Lung microvascular endothelial cell (primary cell): Measurements from ENCODE around the gene EPHA10. TPM values are rescaled to one million over a fixed set of nuclear protein-coding genes. Genes with fewer than 3 reads are reported as not detected.

ENCODE experiments used
- DNase-seq, 2 donors: peaks; one replicate each; pipeline versions ENCODE4 v3.0.0 to v3.0.0-alpha.2; 2010; ENCODE audit warnings: low read depth in 2 of 2
- total RNA-seq: library from RNA; depleted of rRNA; stranded (reverse); fragments of >200 nt; gene quantifications from 2 replicates; pipeline ENCODE4 v1.2.1, GENCODE V29; 2014

The EPHA10 gene
- total RNA-seq, 1 donor from 2014 or later: not detected

DNA sequence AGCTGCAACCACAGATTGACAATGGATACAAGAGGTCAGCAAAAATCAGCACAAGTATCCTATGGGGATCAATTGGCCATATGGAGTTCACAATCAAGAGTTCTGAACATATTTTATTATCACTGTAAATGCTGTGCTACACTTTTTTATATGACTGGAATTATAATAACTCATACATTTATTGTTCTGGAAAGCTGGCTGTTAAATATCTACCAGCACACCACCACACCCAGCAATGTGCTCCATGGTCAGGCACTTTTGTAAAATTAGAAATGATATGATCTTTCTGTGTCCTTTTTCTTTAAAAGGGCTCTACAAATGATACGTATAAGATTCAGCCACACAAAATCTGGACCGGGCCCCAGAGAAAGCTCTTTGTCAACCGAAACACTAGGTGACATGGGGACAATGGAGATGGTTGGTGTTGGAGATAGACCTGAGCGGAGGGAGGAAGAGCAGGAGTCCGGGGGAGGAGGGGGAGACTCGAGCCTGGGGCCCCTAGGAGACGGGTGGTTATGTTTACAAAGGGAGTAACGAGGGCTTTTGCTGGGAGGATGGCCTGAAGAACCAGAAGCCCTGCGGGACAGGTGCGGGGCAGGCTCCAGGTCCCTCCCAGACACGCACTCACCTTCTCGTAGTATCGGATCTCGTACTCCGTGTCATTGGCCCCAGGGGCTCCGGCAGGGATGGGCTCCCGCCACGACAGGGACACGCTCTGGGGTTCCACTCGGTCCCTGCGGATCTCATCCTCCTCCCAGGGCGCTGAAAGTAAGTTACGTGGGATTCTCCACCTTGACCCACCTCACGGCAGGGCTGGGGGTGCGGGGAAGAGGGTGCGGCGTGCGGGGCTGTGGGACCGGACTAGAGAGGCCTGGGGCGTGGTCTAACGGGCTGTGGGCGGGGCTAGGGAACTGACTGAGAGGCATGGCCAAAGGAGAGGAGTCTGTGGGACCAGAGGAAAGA lies 30.0 kb downstream of the EPHA10 start:
- DNase-seq: no peak

DNA sequence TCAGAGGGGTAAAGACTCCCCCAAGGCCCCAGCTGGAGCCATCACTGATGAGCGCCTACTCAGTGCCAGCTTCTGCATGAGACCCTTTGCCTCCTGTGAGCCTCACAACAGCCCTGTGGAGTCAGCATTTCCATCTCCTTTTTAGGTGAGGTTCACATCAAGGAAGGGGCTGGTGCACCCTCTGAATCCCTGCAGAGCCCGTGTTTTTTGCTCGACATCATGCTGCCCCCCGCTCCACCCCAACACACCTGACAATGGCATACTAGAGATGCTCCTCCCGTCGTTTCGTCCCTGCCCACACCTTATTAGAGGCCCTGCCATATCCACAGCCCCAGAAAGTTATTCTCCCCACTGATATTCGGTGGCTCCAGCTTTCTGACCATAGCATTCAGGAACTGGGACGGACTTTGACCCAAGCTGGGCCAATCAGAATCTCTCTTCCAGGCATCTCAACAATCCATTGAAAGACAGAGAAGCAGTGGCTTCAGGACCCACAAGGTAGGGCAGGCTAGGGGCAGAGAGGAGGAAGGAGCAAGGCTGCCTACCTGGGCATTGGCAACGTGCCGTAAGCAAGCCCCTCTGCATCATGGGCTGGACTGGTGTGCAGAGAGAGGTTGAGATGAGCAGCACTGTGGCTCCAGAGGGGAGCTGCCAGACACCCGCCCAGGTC lies 32.7 kb downstream of the EPHA10 start:
- DNase-seq: no peak

DNA sequence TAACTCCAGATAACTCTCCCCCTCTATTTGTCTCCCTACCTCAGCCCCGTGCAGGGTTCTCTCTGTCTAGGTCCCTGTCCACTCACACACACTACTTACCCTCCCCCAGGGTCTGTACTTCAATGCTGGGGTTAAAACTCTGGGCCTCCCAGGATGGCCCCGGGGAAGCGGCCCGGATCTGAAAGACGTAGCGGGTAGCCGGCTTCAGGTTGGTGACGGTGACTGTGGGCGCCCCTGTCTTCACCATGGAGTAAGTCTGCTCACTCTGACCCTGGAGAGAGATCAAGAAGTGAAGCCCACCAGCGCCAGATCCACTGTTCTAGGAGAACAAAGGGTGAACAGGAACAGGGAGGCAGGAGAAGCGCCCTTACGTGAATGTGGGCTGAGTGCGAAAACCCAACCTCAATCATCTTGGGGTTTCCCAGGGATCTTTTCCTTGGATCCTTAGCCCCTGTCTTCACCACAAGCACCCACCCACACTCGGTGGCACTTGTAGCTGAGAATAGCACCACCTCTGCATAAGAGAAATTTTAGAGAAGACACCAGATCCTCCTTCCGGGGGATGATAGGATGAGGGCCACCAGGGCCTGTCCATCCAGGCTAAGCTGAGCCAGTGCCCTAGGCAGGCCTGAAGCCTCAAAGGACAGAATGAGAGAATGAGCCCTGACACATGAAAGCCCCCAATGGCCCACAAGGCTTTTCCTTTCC lies 33.5 kb downstream of the EPHA10 start:
- no peak for DNase-seq

DNA sequence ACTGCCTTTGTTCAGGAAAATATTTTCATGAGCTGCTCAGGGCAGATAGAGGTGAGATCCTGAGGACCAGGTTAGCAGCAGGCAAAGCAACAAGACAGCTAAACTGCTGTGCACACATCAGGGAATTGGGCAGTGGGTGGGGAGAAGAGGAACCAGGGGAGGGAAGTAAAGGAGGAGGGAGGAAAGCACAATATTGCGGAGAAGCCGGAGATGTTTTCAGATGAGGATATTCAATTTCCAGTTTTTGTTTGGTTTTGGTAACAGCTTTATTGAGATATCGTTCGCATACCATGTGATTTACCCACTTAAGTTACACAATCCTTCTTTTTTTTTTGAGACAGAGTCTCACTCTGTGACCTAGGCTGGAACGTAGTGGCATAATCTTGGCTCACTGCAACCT lies 34.5 kb downstream of the EPHA10 start:
- DNase-seq: no peak

DNA sequence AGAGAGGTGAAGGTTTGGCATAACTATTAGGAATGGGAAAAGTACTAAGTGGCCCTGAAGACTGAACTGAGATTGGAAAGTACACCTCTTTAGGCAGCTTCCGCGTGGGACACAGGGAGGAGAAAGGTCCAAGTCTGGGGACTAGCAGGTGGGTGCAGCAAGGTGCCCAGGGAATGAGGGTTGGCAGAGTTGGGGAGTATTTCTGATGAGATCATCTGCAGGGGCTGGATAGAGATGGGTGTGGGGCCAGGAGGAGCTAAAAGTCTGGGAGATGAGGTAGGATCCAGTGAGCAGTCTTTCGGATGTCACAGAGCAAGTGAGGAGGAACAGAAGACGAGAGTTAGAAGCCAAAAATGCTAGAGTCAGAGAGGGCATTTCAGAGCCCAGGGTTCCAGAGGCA lies 36.5 kb downstream of the EPHA10 start:
- no peak for DNase-seq

DNA sequence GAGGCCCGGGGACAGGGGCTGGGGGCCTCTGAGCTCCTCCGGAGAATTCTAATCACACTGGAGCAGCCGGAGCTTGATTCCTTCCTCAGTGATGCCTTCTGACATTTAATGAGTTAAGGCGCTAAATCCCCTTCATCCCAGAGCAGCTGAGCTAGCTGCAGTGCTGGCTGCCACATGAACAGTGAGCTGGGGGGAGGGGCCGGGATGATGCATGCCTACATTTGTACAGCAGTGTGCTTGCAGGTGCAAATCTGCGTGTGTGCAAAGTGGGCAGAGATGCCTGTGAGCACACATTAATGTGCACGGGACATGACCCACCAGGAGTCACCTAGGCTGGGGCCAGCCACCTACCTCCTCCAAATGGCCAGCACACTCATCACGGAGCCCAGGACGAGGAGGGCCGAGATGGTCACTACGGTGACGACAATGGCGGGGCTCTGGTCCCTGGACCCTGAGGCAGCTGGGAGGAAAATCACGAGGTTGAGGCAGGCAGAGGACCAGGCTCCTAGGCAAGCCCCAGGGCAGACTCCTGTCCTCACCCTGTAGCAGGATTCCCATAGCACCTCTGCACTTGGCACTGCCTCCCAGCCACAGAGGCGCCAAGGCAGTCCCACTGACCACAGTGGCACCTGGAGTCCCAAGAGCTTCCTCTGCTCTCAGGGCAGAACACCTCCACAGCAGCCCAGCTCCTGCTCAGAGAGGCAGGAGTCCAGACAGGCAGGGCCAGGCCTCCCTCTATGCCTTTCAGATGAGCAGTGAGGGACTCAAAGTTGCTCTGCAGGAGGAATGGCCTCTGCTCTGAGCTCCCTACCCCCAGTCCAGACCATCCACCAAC lies 38.0 kb downstream of the EPHA10 start:
- DNase-seq: no peak

DNA sequence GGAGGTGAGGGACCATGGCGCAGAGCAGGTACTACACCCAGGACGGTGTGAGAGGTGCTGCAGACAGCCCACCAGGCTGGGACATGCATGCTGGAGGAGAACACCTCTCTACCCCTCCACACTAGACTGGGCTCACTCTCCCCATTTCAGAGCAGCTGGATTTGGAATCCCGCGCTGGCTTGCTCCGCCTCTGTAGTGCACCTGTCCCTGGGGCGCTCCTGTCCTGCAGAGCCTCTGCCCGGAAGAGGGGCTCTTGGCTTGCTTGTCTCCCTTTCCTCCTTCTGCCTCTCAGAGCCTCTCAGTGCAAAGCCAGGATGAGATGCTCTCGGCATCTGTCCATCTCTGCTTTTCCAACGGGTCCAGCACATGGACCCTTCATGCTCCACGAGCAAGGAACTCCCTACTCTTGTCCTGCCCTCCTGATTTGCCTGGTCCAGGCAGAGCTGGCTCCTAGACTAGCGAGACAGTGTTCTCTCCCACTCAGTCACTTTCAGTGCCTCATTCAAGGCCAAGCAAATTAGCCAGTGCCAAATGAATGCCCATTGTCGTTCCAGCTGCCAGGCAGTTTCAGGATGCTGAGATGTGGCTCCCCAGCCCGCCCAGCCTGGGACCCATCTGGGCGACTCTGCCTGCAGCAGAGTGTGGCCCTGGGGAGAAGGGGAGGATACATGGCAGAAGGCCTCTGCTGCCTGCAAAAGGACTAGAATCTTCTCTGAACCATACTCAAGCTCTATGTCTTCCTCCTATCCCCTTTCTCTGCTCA lies 38.9 kb downstream of the EPHA10 start:
- no peak for DNase-seq

DNA sequence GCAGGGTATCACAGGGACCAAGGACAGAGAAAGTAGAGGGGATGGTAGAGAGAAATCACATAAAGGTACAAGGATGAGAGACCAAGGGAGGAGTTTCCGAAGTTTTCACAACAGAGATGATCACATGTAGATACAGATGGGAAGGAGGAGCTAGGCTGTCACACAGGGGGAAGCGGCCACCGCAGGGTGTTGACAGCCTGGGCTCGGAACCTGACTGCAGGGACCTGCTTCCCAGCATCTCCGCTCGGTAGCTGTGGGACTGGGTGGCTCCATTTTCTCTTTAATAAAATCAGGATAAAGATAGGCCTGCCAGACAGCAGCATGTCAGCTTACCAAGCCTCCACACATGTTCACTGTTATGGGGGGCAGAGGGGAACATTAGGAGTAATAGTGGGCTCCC lies 40.3 kb downstream of the EPHA10 start:
- DNase-seq: no peak

DNA sequence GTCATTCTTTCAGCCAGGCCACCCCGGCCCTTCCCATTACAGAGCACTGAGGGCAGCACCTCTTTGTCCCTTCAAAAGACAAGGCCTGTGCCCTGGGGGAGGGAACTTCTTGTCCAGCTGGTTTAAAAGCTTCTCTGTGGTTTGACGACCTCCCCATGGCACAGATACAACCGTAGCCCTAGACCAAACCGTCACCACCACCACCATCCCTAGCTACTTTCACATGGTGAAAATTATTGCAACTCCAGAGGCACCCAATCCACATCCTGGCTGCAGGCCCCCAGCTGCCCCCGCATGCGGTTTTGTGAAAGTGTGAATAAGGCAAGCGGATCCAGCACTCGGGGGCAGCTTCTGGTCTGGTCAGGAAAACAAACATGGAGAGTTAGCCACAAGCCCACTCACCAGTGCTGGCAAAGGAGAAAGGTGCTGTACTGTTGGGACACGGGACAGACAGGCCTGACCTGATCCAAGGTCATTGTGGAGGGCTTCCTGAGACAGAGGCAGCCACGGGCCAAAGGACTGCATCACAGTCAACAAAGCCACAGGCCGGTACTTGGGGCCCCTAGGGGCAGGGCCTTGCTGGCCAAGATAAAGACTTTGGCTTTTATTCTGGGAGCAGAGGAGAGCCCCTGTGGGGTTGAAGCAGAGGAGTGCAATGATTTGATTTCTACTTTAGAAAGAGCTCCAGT lies 41.4 kb downstream of the EPHA10 start:
- no peak for DNase-seq

DNA sequence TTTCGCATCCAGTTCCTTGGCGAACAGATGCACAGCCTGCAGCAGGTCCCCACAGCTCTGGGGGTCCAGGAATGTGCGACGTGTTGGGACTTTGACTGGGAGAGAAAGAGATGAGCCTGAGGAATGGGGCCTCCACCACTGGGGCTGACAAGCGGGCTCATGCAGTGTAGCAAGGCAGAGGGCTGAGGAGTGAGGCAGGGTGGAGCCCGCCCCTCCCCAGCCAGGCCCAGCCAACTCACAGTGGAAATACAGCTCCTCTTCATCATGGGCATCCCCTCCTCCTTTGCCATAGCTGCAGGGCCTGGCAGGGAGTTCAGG lies 41.9 kb downstream of the EPHA10 start:
- no peak for DNase-seq

DNA sequence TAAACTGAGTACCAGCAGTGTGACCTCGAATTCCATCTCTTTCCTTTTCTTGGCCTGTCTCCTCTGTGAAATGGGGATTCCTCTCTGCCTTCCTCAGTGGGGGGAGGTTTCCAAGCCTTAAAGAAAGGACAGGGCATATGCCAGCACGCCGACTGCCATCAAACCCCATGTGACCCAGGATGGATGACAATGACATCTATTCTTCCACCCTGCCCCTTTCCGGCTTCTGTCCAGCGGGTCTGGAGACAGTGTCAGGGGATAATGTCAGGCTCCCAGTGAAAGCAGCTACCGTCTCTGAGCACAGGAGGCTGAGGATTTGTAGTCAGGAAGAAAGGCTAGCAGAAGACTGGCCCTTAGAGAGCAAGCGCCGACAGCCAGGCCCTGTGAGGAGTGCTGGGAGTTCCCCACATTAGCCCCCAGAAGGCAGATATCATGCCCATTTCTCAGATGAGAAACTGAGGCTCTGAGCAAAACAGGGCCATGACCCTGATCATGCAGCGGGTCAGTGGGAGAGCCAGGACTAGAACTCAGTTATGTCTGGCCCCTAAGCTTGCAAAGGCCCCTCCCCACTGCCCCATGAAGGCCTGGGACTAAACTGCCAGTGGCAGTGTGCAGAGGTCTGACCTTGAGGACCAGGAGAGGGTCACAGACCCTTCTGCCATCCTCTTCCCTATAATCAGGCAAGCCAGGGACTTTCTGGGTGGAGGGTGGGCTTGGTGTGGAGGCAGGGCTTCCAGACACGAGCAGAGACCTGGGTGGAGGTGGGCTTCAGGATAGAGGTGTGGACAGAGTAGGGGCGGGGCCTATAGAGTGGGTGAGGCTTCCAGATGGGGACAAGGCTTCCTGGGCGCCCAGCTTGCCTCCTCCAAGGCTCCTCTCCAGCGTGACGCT lies 42.5 kb downstream of the EPHA10 start:
- no peak for DNase-seq

DNA sequence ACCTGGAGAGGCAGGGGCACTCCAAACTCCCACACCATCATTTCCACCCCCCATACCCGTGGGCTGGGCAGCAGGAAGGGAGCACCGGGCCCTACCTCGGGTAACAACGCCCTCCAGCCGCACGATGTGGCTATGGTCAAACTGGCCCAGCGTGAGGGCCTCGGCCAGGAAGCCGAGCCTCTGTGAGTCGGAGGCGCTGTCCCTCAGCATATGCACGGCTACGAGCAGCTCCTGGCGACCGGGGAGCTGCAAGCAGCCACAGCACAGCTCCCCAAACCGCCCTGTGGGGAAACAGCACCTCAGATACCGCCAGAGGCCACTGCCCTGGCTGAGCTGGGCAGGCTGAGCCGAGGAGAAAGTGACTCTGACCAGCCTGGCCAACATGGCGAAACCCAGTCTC lies 43.4 kb downstream of the EPHA10 start:
- no peak for DNase-seq

DNA sequence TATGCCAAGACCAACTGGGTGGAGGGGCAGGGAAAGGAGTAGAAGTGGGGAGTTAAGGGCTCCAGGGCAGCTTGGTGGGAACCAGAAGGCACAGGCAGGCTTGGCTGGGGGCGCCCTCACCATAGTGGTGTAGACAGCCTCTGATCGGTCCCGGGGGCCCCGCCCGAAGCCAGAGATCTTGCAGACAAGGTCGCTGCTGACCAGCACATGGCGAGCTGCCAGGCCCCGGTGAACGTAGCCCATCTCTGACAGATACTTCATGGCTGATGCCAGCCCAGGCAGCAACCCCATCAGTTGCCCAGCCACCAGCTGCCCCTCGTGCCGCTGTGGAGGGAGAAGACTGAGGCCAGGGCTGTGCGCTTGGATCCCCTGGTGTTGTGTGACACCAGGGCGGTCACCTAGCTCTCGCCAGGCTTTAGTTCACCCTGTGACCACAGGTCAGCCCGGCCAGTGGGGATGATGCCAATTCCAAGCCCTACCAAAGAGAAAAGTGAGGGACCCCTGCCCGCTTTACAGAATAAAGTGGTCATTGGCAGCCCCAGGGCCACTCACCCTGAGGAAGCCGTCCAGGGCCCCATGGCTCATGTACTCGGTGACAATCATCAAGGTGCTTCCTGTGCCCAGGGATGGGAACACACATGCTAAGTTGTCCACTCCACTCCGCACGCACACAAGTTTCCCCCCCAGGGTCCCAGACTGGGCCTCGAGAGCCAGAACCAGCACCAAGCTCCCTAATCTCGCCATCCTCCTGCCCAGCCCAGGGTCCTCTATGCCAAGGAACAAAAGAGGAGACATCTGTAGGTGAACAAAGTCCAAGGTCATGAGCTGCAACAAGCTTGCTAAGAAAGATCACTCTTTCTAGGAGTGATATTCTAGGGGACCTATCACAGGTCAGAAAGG lies 44.4 kb downstream of the EPHA10 start:
- DNase-seq: no peak

DNA sequence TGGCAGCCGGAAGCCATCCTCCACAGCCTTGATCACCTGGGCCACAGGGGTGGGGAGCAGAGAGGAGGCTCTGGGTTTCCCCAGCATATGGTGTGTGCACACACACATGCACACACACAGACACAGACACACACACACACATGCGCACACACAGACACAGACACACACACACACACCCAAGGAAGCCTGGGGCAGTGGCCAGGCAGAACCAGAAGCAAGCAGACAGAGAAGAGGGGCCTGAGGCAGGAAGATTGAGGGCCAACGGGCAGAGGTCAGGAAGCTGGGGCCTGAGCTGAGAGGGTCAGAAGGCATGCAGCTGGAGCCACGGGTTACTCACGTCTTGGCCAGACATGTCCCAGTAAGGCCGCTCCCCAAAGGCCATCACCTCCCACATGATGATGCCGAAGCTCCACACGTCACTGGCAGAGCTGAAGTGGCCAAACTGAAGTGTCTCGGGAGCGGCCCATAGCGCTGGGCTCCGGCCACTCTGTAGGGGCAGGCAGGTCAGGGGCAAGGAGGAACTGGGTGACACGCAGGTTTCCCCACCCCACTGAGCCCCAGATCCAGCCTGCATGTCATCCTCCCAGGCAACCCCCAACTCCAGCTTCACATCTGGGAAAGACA lies 45.2 kb downstream of the EPHA10 start:
- no peak for DNase-seq

DNA sequence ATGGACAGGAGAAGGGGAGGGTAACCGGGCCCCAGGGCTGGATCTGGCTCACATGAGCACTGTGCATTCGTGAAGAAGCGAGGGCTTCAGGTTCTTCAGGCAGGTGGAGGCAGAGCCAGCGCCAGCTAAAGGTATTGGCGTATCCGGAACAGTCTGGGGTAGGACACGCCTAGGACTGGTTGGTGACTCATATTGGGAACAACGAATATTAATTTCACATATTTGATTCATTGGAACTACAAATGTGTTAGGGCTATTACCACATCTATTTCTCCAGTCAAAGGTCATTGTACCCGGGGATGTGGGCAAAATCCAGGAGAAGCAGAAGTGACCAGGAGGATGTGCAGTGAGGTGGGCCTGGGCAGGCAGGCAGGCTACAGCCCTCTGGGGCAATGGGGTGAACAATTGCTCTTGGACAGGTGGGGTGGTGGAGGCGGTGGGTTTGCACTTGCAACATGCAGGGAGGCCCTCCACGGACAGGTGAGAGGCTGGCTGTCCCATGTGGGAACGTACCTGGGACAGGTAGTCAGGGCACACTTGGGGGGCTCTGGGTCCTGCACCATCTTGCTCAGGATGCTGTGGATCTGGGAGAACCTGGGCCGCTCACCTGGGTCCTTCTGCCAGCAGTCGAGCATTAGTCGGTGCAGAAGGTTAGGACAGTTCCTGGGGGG lies 45.9 kb downstream of the EPHA10 start:
- DNase-seq: no peak

DNA sequence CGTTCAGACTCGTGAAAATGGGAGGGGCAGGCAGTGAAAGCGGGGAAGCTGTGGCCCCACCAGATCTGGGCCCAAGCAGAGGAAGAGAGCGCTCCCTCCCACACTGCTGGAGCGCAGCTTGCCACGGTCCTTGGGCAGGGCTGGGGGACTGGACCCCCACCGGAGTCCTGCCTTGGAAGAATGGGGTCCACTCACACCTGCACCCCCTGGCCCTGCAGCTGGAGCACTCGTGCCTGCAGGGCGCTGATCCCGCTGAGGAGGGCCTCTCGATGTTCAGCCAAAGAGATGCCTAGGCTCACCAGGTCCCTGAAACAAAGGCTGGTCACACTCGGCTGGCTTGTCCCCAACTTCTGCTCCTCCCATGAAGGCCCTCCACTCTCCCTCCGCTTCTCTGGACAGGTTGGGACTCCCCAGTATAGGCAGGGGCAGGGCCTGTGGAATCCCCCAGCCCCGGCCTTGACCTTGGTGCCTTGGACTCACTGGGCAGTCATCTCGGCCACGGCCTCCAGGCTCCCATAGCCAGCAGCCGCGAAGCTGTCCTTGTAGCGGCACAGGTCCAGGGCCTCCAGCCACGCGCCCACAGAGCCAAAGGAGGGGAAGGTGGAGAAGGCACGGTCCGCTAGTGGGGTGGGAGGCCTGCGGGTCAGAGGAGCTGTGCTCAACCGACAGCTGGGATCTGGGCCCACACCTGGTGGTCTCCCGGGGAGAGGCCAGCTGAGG lies 46.6 kb downstream of the EPHA10 start:
- no peak for DNase-seq
